GM18868 (cell line): ENCODE measurements around the gene EDN2.

ENCODE experiments used
- ATAC-seq: cut with Tn5 transposase; IDR thresholded peaks from one replicate; pipeline ENCODE4 v1.9.1; 2021; ENCODE audit warnings: mild to moderate bottlenecking, moderate library complexity; ENCODE audit not compliant: unreplicated experiment

EDN2 gene

GRCh38 chr1:41500378-41500777 is 15.9 kb upstream of the EDN2 start:
- ATAC-seq = no peak

GRCh38 chr1:41499591-41499990 is 15.1 kb upstream of the EDN2 start:
- ATAC-seq = no peak

GRCh38 chr1:41498804-41499203 is 14.3 kb upstream of the EDN2 start:
- ATAC-seq = no peak

DNA sequence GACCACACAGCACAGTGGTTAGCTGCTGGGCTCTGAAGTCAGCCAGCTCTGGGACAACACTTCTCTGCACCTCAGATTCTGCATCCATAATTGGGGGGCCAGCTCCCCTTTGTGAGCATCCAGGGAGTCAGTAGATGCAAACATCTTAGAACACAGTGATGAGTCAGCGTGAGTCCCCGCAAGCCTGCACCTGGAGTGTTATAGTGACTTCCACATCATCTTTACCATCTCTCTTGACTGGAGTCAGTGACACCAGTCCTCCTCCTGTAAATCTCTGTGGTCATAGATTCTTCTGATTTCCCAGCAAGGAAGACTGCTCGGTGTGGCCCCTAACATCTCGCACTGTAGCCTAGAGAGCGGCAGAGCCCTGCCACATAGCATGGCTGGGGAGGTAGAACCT is 13.9 kb upstream of the EDN2 start:
- ATAC-seq = no peak

DNA sequence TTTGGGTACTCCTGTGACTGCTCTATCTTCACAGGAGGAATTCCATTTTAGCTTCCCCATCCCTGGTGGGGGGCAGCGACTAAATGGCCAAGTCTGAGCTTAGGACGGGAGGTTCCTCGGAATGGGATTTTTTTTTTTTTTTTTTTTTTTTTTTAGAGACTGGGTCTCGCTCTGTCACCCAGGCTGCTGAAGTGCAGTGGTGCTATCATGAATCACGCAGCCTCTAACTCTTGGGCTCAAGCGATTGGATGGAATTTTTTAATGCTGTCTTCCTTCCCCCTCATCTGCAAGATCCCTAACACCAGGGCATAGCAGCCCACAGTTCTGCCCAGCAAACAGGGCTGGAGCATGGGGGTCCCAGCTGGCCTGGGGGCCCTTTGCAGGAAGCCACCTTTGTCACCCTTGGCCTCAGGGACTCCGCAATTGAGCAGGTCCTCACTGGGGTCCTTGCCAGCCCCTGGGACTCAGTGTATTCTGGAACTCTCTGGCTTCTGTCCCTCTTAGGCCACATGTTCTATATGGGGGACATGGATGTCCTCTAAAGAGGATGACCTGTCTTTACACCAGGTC is 13.1 kb upstream of the EDN2 start:
- ATAC-seq = no peak

GRCh38 chr1:41497056-41497440 is 12.6 kb upstream of the EDN2 start:
- ATAC-seq = no peak

DNA sequence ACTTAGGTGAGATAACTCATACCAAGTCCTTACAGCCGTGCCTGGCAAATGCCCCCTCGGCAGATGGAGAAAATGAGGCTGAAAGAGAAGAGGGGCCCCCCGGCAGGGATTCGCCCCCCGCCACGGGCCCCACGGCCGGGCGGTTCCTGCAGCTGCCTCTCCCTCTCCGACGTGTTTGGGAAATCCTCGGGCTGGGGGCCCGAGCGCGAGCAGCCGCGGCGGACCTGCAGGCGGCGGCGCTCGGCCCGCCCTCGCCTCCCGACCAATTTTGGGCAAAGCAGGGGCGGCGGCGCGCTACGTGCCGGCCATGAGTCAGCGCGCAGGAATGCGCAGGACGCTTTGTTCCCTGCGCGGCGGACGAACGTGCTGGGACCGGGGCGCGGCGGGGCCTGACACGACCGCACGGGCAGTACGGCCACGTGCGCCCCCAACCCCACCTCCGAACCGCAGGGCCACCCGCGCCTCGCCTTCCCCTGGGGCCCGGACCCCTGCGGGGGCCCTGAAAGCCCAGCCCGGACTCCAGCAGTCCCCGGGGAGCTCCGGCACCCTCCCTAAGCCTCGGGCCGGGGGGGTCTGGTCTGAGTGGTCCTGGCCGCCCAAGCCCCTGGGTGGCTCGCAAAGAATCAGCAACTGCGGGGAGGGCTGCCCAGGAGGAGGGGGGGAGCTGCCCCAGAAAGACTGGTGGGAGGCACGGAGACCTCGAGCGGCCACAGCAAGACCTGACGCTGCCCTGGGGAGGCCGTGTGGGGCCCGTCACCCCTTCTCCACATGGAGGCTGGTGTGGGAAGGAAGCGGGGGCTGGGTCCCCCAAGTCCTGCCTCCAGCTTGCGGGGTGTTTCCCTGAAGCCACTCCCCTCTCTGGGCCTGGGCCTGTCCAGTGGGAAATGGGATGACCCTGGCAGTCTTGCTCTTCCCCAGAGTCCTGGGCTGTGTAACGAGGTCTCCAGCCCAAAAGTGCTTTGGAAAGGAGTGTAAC is 11.9 kb upstream of the EDN2 start:
- ATAC-seq = no peak

DNA sequence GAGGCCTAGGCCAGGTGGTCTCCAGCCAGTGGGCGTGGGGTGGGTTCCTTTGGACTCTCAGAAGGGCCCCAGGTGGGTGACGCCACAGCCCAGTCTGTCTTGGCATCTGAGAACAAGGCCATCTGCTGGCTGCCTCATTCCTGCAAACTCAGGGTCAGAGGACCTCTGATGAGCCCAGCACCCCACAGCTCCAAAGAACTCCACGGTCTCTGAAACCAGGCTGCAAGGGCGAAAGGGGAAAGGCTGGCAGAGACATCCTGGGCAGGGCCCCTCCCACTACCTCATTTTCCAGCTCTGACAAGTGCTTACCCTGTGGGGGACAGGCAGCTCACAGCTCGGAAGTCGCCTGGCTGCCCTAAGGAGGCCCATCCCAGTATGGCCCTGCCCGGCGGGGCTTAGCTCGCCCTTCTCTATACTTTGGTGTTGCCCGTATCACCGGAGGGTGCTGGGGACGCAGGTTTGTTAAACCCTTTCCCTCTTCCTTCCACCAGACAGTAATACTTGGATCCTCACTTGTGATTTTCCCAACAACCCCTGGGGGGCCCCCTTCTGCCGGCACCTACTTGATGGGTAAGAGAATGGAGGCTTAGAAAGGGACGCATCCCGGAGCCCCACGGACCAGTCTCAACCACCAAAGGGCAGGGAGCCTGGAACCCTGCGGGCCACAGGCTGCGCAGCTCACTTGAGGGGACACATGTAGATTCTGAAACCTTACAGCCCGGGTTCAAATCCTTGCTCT is 10.9 kb upstream of the EDN2 start:
- no peak for ATAC-seq

- no peak for ATAC-seq
These were observed 10.1 kb upstream of the EDN2 start for GRCh38 chr1:41494351-41495209.

DNA sequence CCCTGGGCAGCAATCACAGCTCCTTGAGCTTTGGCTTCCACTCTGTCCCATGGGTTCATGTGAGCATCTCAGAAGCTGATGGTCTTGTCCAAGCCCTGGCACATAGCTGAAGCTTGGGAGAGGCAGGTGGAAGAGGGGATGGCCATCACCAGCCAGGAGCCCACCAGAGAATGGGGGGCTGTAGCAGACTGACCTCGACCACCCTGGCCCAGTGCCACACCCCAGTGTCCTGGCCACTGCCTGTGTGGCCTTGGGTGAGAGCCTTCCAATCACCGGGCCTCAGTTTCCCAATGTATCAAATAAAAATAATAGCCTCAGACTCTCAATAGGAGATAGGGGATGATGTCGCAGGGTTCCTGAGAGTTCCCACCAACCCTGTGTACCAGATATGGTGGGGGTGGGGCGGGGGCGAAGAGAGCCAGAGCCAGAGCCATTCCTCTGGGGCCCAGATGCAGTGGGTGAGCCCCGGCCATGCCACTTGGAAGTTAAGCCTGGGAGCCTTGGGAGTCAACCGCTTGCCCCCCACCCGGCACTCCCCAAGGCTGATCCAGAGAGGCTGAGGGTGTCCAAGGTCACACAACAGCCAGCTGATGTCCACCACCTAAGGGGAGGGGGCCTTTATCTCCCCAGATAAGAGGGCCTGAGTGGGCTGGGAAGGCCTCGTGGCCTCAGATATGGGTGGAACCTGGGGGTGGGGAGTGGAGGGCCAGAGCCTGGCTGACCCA is 9.3 kb upstream of the EDN2 start:
- no peak for ATAC-seq

- no peak for ATAC-seq
These were observed 8.6 kb upstream of the EDN2 start for GRCh38 chr1:41493117-41493536.

DNA sequence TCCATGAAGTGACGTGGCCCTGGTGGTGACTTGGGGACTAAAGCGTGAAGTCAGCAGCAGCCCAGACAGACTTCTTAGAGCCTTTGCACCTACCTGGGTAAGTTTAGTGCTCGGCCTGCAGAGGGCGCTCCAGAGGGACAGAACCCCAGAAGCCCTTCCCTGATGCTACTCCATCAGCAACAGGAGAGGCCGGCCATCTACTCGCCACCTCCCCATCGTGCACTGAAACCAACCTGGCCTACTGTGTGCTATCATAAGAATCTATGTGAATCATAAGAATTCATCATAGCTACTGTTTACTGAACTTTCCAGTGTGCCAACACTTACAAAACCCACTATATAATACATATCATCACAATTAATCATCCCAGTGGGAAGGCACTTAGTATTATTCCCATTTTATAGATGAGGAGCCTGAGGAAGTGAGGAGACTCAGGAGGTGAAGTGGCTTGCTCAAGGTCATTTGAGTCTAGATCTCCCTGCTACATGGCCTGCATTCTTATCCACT is 7.9 kb upstream of the EDN2 start:
- ATAC-seq = no peak

DNA sequence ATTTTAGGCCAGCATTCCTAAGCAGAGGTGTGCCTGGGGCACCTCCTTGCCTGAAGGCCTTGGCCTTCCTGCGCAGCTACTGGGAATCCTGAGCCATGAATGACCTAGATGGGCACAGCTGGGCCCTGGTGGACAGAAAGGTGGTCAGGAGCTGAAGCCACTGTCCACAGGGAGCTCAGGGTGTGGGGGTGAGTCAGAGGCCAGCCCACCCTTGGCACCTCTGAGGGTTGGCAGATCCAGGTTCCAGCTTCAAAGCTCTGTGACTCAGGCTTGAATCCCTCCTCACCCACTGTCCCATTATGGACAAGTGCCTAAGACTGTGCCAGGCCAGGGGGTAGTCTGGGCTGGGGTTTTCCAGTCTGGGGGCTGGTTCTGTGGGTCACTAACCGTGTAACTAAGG is 6.4 kb upstream of the EDN2 start:
- ATAC-seq = no peak

GRCh38 chr1:41489561-41489960 is 5.1 kb upstream of the EDN2 start:
- no peak for ATAC-seq

DNA sequence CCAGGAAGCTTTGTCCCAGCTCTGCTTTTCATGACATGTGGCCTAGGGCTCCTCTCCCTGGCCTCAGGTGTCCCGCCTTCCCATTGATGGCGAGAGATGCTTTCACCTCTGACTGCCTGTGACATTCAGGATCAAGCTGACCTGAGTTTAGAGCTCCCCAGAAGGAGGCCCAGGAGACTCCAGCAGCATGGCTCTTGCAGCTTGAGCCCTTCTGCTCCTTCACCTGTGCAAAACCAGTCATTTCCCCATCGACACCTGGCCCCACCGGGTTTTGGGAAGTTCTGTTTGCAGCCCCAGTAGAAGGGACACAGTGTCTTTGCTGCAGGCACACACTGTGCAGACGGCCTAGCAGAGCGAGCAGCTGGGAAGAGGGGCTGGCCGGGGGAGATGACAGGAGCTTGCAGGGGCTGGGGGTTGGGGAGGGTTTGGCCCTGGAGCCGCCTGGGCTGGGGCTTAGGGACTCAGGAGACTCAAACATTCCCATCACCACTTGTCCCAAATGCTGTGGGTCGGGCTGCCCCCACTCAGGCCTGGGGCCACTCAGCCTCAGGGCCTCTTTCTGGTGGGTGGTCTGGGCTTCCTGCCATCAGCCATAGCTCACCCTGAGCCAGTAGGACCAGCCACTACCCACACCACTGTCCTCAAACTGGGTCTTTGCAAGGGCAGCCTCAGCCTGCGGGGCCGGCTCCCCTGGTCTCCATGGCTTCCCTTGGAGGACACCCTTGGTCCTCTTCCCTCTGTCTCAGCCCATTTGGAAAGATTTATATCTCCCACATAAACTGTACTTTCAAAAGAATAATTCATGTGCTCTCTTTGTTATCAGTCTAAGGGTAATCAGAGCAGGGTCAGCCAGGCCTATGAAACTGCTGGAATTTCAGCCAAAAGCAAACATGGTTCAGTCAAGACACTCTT is 3.8 kb upstream of the EDN2 start:
- ATAC-seq = no peak

- ATAC-seq = peak; percentile 53
These were observed 2.9 kb upstream of the EDN2 start for GRCh38 chr1:41487126-41488039.

DNA sequence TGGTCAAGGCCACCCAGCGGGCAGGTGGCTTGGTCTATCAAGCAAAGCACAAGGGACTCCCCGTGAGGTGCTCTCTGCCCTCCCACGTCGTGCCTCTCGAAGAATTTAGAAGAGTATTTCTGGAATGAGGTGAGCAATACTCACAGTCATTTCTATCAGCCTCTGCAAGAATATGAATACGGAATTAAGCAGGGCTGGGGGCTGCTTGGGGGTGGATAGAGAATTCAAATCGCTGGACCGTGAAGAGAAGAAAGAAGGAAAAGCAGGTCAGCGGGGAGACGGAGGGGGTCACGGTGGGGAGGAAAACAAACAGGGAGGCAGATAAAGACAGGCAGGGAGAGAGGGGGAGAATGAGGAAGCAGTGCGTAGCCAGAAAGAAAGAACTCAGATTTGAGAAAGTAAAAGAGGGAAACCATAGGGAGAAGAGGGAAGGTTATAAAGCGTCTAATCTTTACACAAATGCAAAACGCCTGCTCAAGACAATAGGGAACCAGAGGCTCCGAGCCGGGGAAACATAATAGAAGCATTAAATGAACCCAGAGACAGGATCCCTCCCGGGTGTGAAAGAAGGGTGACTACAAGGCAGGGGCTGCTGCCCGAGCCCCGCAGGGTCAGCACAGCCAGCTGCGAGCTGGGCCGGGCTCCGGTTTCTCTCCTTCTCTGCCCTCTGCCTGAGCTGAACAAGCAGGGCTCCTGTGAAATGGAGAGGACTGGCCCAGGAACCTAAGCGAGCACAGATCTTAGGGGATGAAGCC is 2.1 kb upstream of the EDN2 start:
- ATAC-seq = no peak
